Neural progenitor cell (in vitro differentiated cells): ENCODE data around the gene MVK. TPM values are rescaled to one million over a fixed set of nuclear protein-coding genes. Genes with fewer than 3 reads are reported as not detected.

Experiments
- DNase-seq: peaks from one replicate; pipeline ENCODE4 v3.0.0-alpha.2; 2016; ENCODE audit warnings: low spot score
- H2AFZ ChIP-seq: fragments of 200-600 bp; sonication (generic); replicated peaks from 2 replicates; pipeline ENCODE4 v1.6.1; 2016; ENCODE audit warnings: antibody characterized with exemption
- H3F3A ChIP-seq: fragments of 200-600 bp; sonication (generic); 2 replicates; pipeline ENCODE4 v1.6.1; 2016; ENCODE audit warnings: antibody characterized with exemption, low read depth
- H3K27ac ChIP-seq: fragments of 200-600 bp; sonication (generic); 2 replicates; pipeline ENCODE4 v1.5.1; 2016; ENCODE audit warnings: mild to moderate bottlenecking
- H3K27me3 ChIP-seq: fragments of 200-600 bp; sonication (generic); 2 replicates; pipeline ENCODE4 v1.6.1; 2016; ENCODE audit warnings: mild to moderate bottlenecking, moderate library complexity
- H3K36me3 ChIP-seq: fragments of 200-600 bp; sonication (generic); 2 replicates; pipeline ENCODE4 v1.5.1; 2016
- H3K4me1 ChIP-seq: fragments of 200-600 bp; sonication (generic); 2 replicates; pipeline ENCODE4 v1.6.1; 2016; ENCODE audit warnings: mixed run types
- H3K4me2 ChIP-seq: fragments of 200-600 bp; sonication (generic); 2 replicates; pipeline ENCODE4 v1.6.1; 2016
- H3K4me3 ChIP-seq: fragments of 200-600 bp; sonication (generic); 2 replicates; pipeline ENCODE4 v1.5.1; 2016
- H3K79me2 ChIP-seq: fragments of 200-600 bp; sonication (generic); 2 replicates; pipeline ENCODE4 v1.6.1; 2016; ENCODE audit warnings: low read depth
- H3K9ac ChIP-seq: fragments of 200-600 bp; sonication (generic); 2 replicates; pipeline ENCODE4 v1.6.1; 2016
- H3K9me3 ChIP-seq: fragments of 200-600 bp; sonication (generic); 2 replicates; pipeline ENCODE4 v1.5.1; 2016; ENCODE audit warnings: low read depth
- H4K20me1 ChIP-seq: fragments of 200-600 bp; sonication (generic); 2 replicates; pipeline ENCODE4 v1.6.1; 2016; ENCODE audit warnings: low read depth
- H3K27ac Mint-ChIP-seq: 3 replicates; pipeline ENCODE4 v1.8.0; 2021; ENCODE audit warnings: mixed read lengths
- H3K27me3 Mint-ChIP-seq: 2 replicates; pipeline ENCODE4 v1.8.0; 2022; ENCODE audit warnings: low read depth, mild to moderate bottlenecking, inconsistent platforms, moderate library complexity, mixed read lengths; ENCODE audit not compliant: insufficient read depth
- H3K36me3 Mint-ChIP-seq: 3 replicates; pipeline ENCODE4 v1.8.0; 2021; ENCODE audit warnings: mixed read lengths
- H3K4me1 Mint-ChIP-seq: 3 replicates; pipeline ENCODE4 v1.8.0; 2021; ENCODE audit warnings: mixed read lengths
- H3K4me3 Mint-ChIP-seq: 3 replicates; pipeline ENCODE4 v1.8.0; 2021; ENCODE audit warnings: mild to moderate bottlenecking, moderate library complexity, mixed read lengths
- H3K9me3 Mint-ChIP-seq: 3 replicates; pipeline ENCODE4 v1.8.0; 2020; ENCODE audit warnings: mixed read lengths
- CTCF ChIP-seq: fragments of 200-600 bp; sonication (generic); IDR thresholded peaks from 2 replicates; pipeline ENCODE4 v1.5.1; 2017; ENCODE audit warnings: antibody characterized with exemption, mild to moderate bottlenecking
- EZH2 ChIP-seq: fragments of 200-600 bp; sonication (generic); IDR thresholded peaks from 2 replicates; pipeline ENCODE4 v1.6.1; 2017; ENCODE audit warnings: antibody characterized with exemption, mild to moderate bottlenecking, moderate library complexity
- EZH2phosphoT487 ChIP-seq: fragments of 200-600 bp; sonication (generic); IDR thresholded peaks from 2 replicates; pipeline ENCODE4 v1.6.1; 2017; ENCODE audit warnings: antibody characterized with exemption
- total RNA-seq: library from RNA; depleted of rRNA; stranded (reverse); fragments of >200 nt; gene quantifications from 2 replicates; pipeline ENCODE4 v1.2.3, GENCODE V29; 2015; ENCODE audit warnings: low replicate concordance

Gene MVK
- total RNA-seq, 1 donor from 2014 or later: 8.3 TPM

GRCh38 chr12:109635717-109636116 lies 62.1 kb downstream of the MVK start:
- Mint-ChIP-seq H3K36me3 (no peaks in the 10 kb centered on the region), H3K27me3 (peaks cover 13% of the 10 kb centered on the region), H3K4me1 (peaks cover 4% of the 10 kb centered on the region), H3K27ac (no peak overlapping the region), H3K9me3 (peaks cover 3% of the 10 kb centered on the region), H3K4me3 (no peak overlapping the region)
- Histone ChIP-seq H3K27me3 (no peaks in the 10 kb centered on the region), H3K9me3 (no peaks in the 10 kb centered on the region), H2AFZ (no peak overlapping the region), H3K9ac (no peak overlapping the region), H4K20me1 (no peaks in the 10 kb centered on the region), H3K4me3 (no peak overlapping the region), H3K4me2 (no peak overlapping the region), H3K27ac (no peak overlapping the region), H3F3A (no peaks in the 10 kb centered on the region), H3K79me2 (no peaks in the 10 kb centered on the region), H3K36me3 (no peaks in the 10 kb centered on the region), H3K4me1 (peaks cover 15% of the 10 kb centered on the region)
- DNase-seq: no peak
- TF ChIP-seq EZH2phosphoT487 (no peak), EZH2 (no peak), CTCF (no peak)

- no peaks in the 10 kb centered on the region for H3K36me3 Mint-ChIP-seq
- peaks cover 7% of the 10 kb centered on the region for H3K4me1 Mint-ChIP-seq
- H3K27me3 ChIP-seq: no peaks in the 10 kb centered on the region
Measured at GRCh38 chr12:109637348-109637747, 63.8 kb downstream of the MVK start.

GRCh38 chr12:109637996-109638395 lies 64.4 kb downstream of the MVK start:
- TF ChIP-seq CTCF (no peak), EZH2 (no peak), EZH2phosphoT487 (no peak)
- Histone ChIP-seq H3K36me3 (no peaks in the 10 kb centered on the region), H4K20me1 (no peaks in the 10 kb centered on the region), H3K9me3 (no peaks in the 10 kb centered on the region), H3K27me3 (no peaks in the 10 kb centered on the region), H2AFZ (no peak overlapping the region), H3K79me2 (no peaks in the 10 kb centered on the region), H3K27ac (no peak overlapping the region), H3K4me3 (no peak overlapping the region), H3K4me2 (no peak overlapping the region), H3K9ac (no peak overlapping the region), H3K4me1 (peaks cover 11% of the 10 kb centered on the region), H3F3A (no peaks in the 10 kb centered on the region)
- Mint-ChIP-seq H3K36me3 (no peaks in the 10 kb centered on the region), H3K4me1 (peaks cover 7% of the 10 kb centered on the region), H3K4me3 (no peak overlapping the region), H3K27me3 (peaks cover 5% of the 10 kb centered on the region), H3K27ac (no peak overlapping the region), H3K9me3 (peaks cover 3% of the 10 kb centered on the region)
- no peak for DNase-seq

More at GRCh38 chr12:109637348-109637747, 63.8 kb downstream of the MVK start:
- H3K27me3 Mint-ChIP-seq: peaks cover 9% of the 10 kb centered on the region
- Histone ChIP-seq H3K4me1 (peaks cover 11% of the 10 kb centered on the region), H3K36me3 (no peaks in the 10 kb centered on the region), H3K4me3 (no peak overlapping the region), H3K4me2 (peak overlapping the region; percentile 19), H3F3A (no peaks in the 10 kb centered on the region), H2AFZ (no peak overlapping the region), H4K20me1 (no peaks in the 10 kb centered on the region), H3K9ac (no peak overlapping the region), H3K9me3 (no peaks in the 10 kb centered on the region), H3K27ac (no peak overlapping the region), H3K79me2 (no peaks in the 10 kb centered on the region)
- H3K27ac Mint-ChIP-seq: no peak overlapping the region
- TF ChIP-seq EZH2 (no peak), CTCF (no peak), EZH2phosphoT487 (no peak)
- DNase-seq: no peak
- peaks cover 3% of the 10 kb centered on the region for H3K9me3 Mint-ChIP-seq
- H3K4me3 Mint-ChIP-seq: peak overlapping the region; percentile 18
